Measurements from ENCODE around the gene TBX21.
"Not testable (repeated sequence)": the region's sequence is repeated elsewhere in the genome, so short reads cannot be mapped to it uniquely, and the experiment has no call there.

TBX21 gene

GRCh38 chr17:47732399-47733046, 513 bp upstream of the TBX21 start:
- DNase-seq (ENCODE audit: low read depth) = no peak

GRCh38 chr17:47733674-47734410, 806 bp downstream of the TBX21 start:
- DNase-seq (ENCODE audit: low read depth) = no peak

- DNase-seq (ENCODE audit: low read depth) = no peak
These were observed 2.1 kb downstream of the TBX21 start for GRCh38 chr17:47735139-47735464.

GRCh38 chr17:47735536-47736011, 2.5 kb downstream of the TBX21 start:
- DNase-seq (ENCODE audit: low read depth) = no peak

- no peak for DNase-seq (ENCODE audit: low read depth)
These were observed 3.8 kb downstream of the TBX21 start for GRCh38 chr17:47736501-47737495.

GRCh38 chr17:47738178-47738577, 5.1 kb downstream of the TBX21 start:
- DNase-seq (ENCODE audit: low read depth) = no peak

GRCh38 chr17:47739150-47739549, 6.1 kb downstream of the TBX21 start:
- DNase-seq (ENCODE audit: low read depth) = no peak

- not testable (repeated sequence) for DNase-seq (ENCODE audit: low read depth)
These were observed 6.9 kb downstream of the TBX21 start for GRCh38 chr17:47739945-47740344.

GRCh38 chr17:47741109-47741792, 8.2 kb downstream of the TBX21 start:
- DNase-seq (ENCODE audit: low read depth) = no peak

GRCh38 chr17:47741793-47742145, 8.7 kb downstream of the TBX21 start:
- DNase-seq (ENCODE audit: low read depth) = no peak

GRCh38 chr17:47742319-47743181, 9.5 kb downstream of the TBX21 start:
- no peak for DNase-seq (ENCODE audit: low read depth)

- no peak for DNase-seq (ENCODE audit: low read depth)
These were observed 11.4 kb downstream of the TBX21 start for GRCh38 chr17:47744168-47745036.

GRCh38 chr17:47745037-47745380, 12.0 kb downstream of the TBX21 start:
- no peak for DNase-seq (ENCODE audit: low read depth)

GRCh38 chr17:47751471-47751870, 18.4 kb downstream of the TBX21 start:
- no peak for DNase-seq (ENCODE audit: low read depth)

- DNase-seq (ENCODE audit: low read depth) = no peak
These were observed 24.4 kb downstream of the TBX21 start for GRCh38 chr17:47757386-47757785.

GRCh38 chr17:47760409-47761140, 27.5 kb downstream of the TBX21 start:
- DNase-seq (ENCODE audit: low read depth) = no peak

GRCh38 chr17:47762728-47763127, 29.7 kb downstream of the TBX21 start:
- no peak for DNase-seq (ENCODE audit: low read depth)

GRCh38 chr17:47763913-47764582, 31.0 kb downstream of the TBX21 start:
- no peak for DNase-seq (ENCODE audit: low read depth)

GRCh38 chr17:47773649-47774048, 40.6 kb downstream of the TBX21 start:
- DNase-seq (ENCODE audit: low read depth) = not testable (repeated sequence)
